ENCODE measurements around the gene HLA-DMA.
A peak's percentile ranks its signal among the peaks of the same experiment; 100 is the strongest.
"Not testable (repeated sequence)": the region's sequence is repeated elsewhere in the genome, so short reads cannot be mapped to it uniquely, and the experiment has no call there.

The HLA-DMA gene

DNA sequence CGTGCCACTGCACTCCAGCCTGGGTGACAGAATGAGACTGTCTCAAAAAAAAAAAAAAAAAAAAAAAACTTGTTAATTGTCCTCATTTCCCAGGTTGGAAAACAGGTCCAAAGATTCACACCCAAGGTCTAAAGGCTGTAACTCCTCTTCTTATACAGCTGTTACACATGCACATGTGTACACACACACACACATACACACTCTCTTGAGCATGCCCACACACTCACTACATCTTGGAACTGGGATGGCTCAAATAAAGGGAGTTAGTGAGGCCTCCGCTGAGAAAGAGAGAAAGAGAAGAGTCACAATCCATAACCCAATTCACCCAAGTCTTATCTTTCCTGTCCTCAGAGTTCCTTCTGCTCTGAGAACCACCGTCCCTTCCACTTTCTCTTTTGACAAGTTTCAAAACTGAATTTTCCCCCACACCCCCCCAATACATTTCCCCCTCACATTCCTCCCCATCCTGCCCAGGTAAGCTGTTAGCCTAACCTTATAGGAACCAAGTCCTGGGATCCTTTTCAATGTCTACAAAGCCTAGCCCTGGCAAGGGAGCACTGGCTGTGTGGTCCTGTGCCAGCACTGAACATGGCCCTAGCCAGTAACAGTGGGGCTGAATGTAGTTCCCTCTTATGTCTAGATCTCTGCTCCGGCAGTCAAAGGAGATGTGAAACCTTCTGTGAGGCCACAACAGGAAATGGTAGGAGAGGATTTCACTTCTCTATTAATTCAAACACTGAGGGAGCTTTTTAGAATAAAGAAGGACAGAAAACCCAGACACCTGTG lies 8.8 kb downstream of the HLA-DMA start:
- FAIRE-seq (no peak), DNase-seq (ENCODE audit: insufficient read length, low spot score) (no peak)
- TF ChIP-seq, protein P1, sequence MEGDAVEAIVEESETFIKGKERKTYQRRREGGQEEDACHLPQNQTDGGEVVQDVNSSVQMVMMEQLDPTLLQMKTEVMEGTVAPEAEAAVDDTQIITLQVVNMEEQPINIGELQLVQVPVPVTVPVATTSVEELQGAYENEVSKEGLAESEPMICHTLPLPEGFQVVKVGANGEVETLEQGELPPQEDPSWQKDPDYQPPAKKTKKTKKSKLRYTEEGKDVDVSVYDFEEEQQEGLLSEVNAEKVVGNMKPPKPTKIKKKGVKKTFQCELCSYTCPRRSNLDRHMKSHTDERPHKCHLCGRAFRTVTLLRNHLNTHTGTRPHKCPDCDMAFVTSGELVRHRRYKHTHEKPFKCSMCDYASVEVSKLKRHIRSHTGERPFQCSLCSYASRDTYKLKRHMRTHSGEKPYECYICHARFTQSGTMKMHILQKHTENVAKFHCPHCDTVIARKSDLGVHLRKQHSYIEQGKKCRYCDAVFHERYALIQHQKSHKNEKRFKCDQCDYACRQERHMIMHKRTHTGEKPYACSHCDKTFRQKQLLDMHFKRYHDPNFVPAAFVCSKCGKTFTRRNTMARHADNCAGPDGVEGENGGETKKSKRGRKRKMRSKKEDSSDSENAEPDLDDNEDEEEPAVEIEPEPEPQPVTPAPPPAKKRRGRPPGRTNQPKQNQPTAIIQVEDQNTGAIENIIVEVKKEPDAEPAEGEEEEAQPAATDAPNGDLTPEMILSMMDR (IDR thresholded peaks at IDR 0.05; ENCODE audit: insufficient read depth, missing control alignments) = no peak

DNA sequence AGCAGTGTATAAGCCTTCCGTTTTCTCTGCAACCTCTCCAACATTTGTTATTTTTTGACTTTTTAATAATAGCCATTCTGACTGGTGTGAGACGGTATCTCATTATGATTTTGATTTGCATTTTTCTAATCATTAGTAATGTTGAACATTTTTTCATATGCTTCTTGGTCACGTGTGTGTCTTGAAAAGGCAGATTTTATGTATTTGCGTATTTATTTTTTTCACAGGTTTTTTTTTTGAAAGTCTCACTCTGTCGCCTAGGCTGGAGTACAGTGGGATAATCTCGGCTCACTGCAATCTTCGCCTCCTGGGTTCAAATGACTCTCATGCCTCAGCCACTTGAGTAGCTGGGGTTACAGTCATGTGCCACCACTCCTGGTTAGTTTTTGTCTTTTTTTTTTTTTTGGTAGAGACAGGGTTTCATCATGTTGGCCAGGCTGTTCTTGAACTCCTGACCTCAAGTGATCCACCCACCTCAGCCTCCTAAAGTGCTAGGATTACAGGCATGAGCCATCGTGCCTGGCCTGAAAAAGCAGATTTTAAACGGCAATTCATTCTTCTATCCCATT lies 10.3 kb downstream of the HLA-DMA start:
- not testable (repeated sequence) for FAIRE-seq; DNase-seq (ENCODE audit: insufficient read length, low spot score)

DNA sequence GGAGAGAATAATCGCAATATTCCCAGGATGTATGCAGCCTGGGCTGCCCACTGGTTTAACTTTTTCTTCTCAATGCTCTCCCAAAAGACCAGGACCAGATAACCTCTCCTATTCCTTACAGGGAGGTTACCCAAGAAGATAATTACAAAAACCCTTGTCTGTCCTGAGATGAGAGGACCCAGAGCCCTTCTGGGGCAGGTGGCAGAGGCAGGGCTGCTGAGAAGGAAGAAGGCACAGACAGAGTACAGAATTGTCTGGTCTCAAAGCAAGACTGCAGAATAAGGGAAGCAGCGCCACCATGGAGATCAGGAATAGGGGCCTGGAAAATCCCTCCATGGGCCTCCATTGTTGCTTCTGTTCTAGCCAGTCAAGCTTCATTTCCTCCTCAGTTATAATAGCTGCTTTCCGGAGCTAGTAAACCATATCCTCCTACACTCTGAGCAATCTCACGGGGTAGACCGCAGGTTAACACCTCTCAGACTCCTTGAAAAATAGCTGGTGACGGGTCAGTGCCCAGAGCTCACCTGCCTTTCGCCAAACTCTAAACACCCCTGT lies 11.6 kb downstream of the HLA-DMA start:
- FAIRE-seq (no peak), DNase-seq (ENCODE audit: insufficient read length, low spot score) (no peak)
- TF ChIP-seq, protein P1 (IDR thresholded peaks at IDR 0.05; ENCODE audit: insufficient read depth, missing control alignments) = no peak

DNA sequence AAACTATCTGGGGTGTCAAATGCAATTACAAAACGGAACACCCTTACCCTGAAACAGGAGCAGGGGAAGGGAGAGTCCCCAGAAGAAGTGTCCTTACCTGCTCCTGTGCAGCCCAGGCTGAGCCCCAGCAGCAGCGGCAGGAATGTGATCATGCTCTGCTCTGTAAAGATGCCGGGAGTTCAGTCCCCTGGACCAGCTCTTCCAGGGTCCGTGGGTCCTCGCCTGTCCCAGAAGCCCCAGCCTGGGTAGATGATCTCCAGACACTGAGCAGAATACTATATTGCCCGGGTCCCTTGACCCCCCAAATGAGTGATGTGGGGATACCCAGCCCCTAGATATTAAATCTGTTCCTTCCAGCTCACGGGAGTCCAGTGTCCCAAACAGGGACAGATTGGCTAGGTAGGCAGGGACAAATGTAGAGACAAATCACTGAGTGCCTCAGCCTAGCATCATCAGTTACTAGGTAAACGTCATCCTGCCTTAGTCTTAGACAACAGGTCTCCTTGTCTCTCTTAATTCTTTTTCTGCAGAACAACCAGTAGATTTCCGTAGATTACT lies 12.2 kb downstream of the HLA-DMA start, which contains the start of gene HLA-DMB:
Gene HLA-DMB, minus strand, starts transcription at position 373 of the 558 bp plus-strand sequence. Its CDS starts 221 bp downstream, at position 152.
- TF ChIP-seq, protein P1 (IDR thresholded peaks at IDR 0.05; ENCODE audit: insufficient read depth, missing control alignments) = no peak
- FAIRE-seq (no peak), DNase-seq (ENCODE audit: insufficient read length, low spot score) (peak; percentile 61)

DNA sequence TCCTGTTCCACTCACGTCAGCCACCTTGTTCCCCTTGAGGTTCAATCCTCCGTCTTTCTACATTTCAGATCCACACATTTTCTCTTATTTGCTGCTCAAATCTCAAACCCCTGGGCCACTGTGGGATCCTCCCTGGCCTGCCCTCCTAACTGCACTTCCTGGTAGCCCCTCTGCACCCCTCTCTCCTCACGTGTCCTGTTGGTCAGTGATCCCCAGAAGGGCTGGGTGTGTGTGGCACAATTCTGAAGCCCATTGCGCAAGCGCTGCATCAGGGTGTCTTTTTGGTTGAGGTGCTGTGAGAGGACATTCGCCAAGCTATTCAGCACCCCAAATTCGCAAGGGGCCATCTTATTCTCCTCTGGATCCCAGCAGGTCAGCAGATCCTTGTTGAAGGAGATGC lies 14.4 kb downstream of the HLA-DMA start:
- no peak for FAIRE-seq
- no peak for DNase-seq (ENCODE audit: insufficient read length, low spot score)
- TF ChIP-seq, protein P1 (IDR thresholded peaks at IDR 0.05; ENCODE audit: insufficient read depth, missing control alignments) = no peak

DNA sequence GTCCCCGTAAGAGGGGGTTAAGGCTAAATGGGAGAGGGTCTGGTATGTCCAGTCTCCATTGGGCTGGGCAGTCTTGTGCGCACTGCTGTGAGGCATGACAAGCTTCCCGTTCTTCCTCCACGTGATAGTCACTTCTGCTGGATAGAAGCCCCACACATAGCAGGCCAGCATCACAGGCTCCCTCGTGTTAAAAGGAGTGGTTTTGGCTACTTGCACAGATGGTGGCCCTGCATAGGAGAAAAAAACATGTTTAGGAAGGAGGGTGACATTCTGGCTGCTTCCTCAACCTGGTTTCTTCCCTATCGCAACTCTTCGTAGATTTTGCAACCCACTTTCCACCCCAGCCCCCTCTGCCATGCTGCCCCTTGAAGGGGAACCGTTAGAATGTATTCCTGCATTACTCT lies 15.7 kb downstream of the HLA-DMA start:
- DNase-seq (ENCODE audit: insufficient read length, low spot score) (no peak), FAIRE-seq (no peak)
- TF ChIP-seq, protein P1 (IDR thresholded peaks at IDR 0.05; ENCODE audit: insufficient read depth, missing control alignments) = no peak

DNA sequence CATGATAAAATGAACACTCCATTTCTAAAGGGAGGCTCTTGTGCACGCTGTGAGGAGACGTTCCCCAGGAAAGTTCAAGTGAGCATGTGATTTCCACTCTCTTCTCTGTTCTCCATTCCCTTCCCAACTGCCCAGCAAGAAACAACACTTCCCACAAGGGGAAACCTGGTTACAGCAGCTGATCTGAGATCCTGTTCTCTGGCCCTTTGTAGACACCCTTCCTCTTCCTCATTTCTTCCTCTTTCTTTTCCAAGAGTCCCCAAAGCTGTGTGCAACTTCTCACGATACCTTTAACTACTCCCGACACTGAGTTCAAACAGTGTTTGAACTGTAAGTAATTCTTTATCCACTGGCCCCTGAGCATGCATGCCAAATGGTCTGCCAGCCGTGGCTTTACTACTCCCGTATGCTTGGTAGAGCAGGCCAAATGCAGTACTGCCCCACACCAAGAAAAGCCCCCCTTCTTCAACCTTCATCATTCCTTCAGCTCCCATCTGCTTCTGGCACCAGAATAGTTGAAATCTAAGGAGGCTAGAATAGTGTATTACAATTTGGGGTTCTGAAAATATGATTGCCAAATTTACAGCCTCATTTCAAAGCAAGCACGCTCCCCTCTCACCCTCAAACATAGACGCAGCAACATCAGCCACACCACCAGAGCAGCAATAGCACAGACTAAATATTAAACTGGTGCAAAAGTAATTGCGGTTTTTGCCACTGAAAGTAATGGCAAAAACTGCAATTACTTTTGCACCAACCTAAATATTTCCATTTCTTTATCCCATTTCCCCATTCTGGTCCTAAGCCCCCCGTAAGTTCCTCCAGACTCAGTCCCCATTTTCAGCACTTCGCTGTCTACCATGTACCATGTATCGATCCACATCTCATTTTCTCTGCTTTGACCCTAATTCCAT lies 16.4 kb downstream of the HLA-DMA start:
- no peak for FAIRE-seq
- no peak for DNase-seq (ENCODE audit: insufficient read length, low spot score)
- TF ChIP-seq, protein P1 (IDR thresholded peaks at IDR 0.05; ENCODE audit: insufficient read depth, missing control alignments) = no peak
